ENCODE measurements around the gene CCBE1. TPM values are rescaled to one million over a fixed set of nuclear protein-coding genes. Genes with fewer than 3 reads are reported as not detected.

The CCBE1 gene
- polyA plus RNA-seq, 2 of the 4 experiments (the other 2 are of a cell fraction): 3.0 to 9.9 TPM

DNA sequence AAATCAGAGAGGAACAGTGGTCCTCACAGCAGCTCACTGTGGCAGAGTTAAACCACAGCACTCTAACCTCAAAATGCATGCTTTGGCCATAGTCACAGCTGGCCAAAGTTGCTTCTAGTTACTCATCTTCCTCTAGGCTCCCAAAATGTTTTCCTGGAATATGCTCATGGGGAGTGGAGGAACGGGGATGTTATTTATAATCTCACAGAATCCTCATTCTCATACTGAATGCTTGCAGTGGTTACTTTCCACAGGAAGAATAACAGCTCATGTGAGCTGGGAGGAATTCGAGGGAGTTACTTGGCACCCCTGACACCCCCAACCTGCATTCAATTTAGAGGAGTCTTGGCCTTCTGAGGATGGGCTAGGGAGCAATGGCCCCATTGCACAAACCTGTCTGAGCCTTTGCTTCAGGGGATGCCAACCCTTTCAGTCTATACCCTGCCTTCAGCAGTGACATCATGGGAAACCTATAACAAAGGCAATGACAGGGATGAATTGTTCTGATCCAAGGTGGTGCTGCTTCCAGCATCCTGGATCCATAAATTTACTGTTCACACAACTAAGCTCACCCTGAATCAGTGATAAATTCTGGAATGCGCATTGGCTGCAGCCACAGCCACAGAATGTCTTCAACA lies 22.4 kb upstream of the CCBE1 start:
- WGBS (ENCODE audit: missing lambda C conversion rate): 57% methylated on average over 3 of the region's 3 CpGs
- Histone ChIP-seq H3K4me3 (no peak overlapping the region), H3K4me1 (peaks cover 46% of the 10 kb centered on the region), H3K27ac (peak overlapping the region in 1 of 2 experiments; percentile 86; a peak in 3 of 6 replicates), H3K9me3 (no peaks in the 10 kb centered on the region), H3K4me2 (no peak overlapping the region)
- POLR2A ChIA-PET: no interaction called here
- no peak for DNase-seq (ENCODE audit: low read depth in 1 of 2, low spot score in 1 of 2)
- TF ChIP-seq CBX8 (IDR thresholded peaks at IDR 0.05) (no peak), MAZ (IDR thresholded peaks at IDR 0.05; ENCODE audit: borderline replicate concordance, low read depth, low read length) (no peak), BHLHE40 (IDR thresholded peaks at IDR 0.05; ENCODE audit: low read depth, low read length) (no peak), HOXA7 (CRISPR knock-in tag; IDR thresholded peaks at IDR 0.05) (no peak), TFCP2L1 (CRISPR knock-in tag; IDR thresholded peaks at IDR 0.05) (no peak), SMC3 (IDR thresholded peaks at IDR 0.05) (no peak), JUNB (IDR thresholded peaks at IDR 0.05) (no peak), RFX5 (IDR thresholded peaks at IDR 0.05) (no peak), RNF2 (IDR thresholded peaks at IDR 0.05; ENCODE audit: borderline replicate concordance, low read depth) (no peak), JUN (IDR thresholded peaks at IDR 0.05) (no peak)
- CTCF ChIA-PET: interaction anchor here (0.5 to 2.2 kb wide), 4 partner anchors 22 to 104 kb away, joined by 3 to 12 read pairs (median 8); partner anchors contain the start of gene CCBE1
- FAIRE-seq: no peak
- no peak for ATAC-seq

DNA sequence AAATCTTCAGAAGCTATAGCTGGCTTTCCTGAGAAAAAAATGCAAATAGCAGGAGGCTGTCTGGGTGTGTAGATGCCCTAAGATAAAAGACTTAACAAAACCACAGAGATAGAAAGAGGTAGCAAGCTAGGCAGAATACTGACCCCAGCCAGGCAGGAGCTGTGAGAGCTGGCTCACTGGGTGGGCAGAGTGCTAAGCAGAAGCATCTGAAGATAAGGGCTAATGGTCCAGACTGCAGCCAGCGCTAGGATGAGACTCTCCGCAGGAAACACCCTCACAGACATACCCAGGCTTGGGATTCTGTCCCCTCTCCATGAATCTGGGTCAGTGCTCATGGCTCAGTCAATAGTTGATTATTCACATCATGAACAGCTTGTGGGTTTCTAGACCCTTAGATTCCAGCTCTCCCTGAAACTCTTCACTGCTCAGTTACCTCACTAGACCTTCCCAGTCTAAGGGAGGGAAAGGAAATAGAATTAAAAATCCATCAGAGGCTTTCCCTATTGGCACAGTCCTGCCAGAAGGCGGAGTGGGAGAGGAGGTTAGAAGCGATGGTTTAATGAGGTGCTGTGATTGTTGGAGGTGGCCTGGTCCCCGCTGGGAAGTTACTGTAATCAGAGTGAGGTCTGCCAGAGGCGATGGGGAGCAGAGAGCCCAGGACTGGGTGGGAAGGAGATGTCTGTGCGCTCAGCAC lies 21.4 kb upstream of the CCBE1 start:
- Histone ChIP-seq H3K4me1 (peaks cover 39% of the 10 kb centered on the region), H3K4me3 (no peak overlapping the region), H3K4me2 (peak overlapping the region; percentile 42), H3K9me3 (no peaks in the 10 kb centered on the region), H3K27ac (peak overlapping the region; percentile 68 to 86)
- ChIA-PET CTCF (interaction anchor here (1.3 to 1.9 kb wide), 3 partner anchors 8 to 26 kb away, joined by 3 to 12 read pairs (median 10); partner anchors contain the start of gene CCBE1), POLR2A (interaction anchor here (0.8 kb wide), 1 partner anchor 25 kb away, joined by 5 read pairs; no protein-coding TSS in a partner anchor)
- DNase-seq (ENCODE audit: low read depth in 1 of 2, low spot score in 1 of 2) (no peak), FAIRE-seq (no peak), ATAC-seq (peak; percentile 36 to 59)
- 82% methylated on average over 7 of the region's 7 CpGs for WGBS (ENCODE audit: missing lambda C conversion rate)
- TF ChIP-seq ZSCAN20 (CRISPR knock-in tag; IDR thresholded peaks at IDR 0.05) (no peak), RAD21 (conservative IDR thresholded peaks at IDR 0.05 in 1 of 2, IDR thresholded peaks at IDR 0.05 in 1 of 2) (0 out of 5 replicates have a peak, but pooled peaks of 1 of the 2 experiments have one; percentile 0)

DNA sequence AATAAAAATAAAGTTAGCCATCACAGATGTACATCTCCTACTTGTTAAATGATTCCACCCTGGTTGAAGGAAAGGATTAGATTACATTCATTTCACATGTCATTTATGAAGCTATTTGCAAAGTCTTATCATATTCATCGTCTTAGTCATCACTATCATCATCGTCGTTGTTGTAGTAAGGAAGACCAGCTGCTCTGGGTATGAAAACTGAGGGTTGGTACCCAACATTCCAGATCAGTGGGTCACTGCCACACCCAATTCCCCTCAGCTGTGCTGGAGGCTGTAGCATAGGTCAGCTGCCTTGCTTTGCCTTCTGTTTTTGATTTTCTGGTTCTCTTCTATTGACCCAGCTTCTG lies 20.9 kb upstream of the CCBE1 start:
- peak; percentile 87 to 92 for ATAC-seq
- POLR2A ChIA-PET: interaction anchor here (0.6 to 0.8 kb wide), 2 partner anchors 21 to 25 kb away, joined by 3 to 5 read pairs; partner anchors contain the start of gene CCBE1
- peak overlapping the region; percentile 68 to 86 for H3K27ac ChIP-seq

More for the DNA sequence above, 20.9 kb upstream of the CCBE1 start:
- FAIRE-seq (no peak), DNase-seq (ENCODE audit: low read depth in 1 of 2, low spot score in 1 of 2) (peak; percentile 49 to 72)
- no peaks in the 10 kb centered on the region for H3K9me3 ChIP-seq
- WGBS (ENCODE audit: missing lambda C conversion rate): 7% methylated on average over 3 of the region's 3 CpGs
- TF ChIP-seq FOSL2 (IDR thresholded peaks at IDR 0.05): peak; percentile 54; the same call in 1 of the 2 replicates
- TF ChIP-seq FOSL2 (CRISPR knock-in tag; IDR thresholded peaks at IDR 0.05): peak; percentile 62
- TF ChIP-seq, protein P1, sequence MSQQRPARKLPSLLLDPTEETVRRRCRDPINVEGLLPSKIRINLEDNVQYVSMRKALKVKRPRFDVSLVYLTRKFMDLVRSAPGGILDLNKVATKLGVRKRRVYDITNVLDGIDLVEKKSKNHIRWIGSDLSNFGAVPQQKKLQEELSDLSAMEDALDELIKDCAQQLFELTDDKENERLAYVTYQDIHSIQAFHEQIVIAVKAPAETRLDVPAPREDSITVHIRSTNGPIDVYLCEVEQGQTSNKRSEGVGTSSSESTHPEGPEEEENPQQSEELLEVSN (IDR thresholded peaks at IDR 0.05; ENCODE audit: borderline replicate concordance, low read depth): no peak
- TF ChIP-seq, protein P2, sequence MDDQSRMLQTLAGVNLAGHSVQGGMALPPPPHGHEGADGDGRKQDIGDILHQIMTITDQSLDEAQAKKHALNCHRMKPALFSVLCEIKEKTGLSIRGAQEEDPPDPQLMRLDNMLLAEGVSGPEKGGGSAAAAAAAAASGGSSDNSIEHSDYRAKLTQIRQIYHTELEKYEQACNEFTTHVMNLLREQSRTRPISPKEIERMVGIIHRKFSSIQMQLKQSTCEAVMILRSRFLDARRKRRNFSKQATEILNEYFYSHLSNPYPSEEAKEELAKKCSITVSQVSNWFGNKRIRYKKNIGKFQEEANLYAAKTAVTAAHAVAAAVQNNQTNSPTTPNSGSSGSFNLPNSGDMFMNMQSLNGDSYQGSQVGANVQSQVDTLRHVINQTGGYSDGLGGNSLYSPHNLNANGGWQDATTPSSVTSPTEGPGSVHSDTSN (IDR thresholded peaks at IDR 0.05): peak; percentile 71; the same call in 1 of the 2 replicates
- 0 out of 5 replicates have a peak, but pooled peaks of 1 of the 2 experiments have one; percentile 1 for TF ChIP-seq RAD21 (conservative IDR thresholded peaks at IDR 0.05 in 1 of 2, IDR thresholded peaks at IDR 0.05 in 1 of 2)
- TF ChIP-seq, protein P3, sequence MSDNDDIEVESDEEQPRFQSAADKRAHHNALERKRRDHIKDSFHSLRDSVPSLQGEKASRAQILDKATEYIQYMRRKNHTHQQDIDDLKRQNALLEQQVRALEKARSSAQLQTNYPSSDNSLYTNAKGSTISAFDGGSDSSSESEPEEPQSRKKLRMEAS (IDR thresholded peaks at IDR 0.05): no peak
- TF ChIP-seq JUNB (IDR thresholded peaks at IDR 0.05): peak; percentile 68
- peak; percentile 69; the same call in 1 of the 2 replicates for TF ChIP-seq GATA3 (IDR thresholded peaks at IDR 0.05; ENCODE audit: borderline replicate concordance)
- peak in 1 of 2 experiments; percentile 62; a peak in 1 of 5 replicates for TF ChIP-seq EP300 (IDR thresholded peaks at IDR 0.05)
- H3K4me3 ChIP-seq: no peak overlapping the region
- peak overlapping the region; percentile 42 for H3K4me2 ChIP-seq
- peaks cover 39% of the 10 kb centered on the region for H3K4me1 ChIP-seq
- CTCF ChIA-PET: interaction anchor here (0.8 to 1.9 kb wide), 4 partner anchors 9 to 106 kb away, joined by 3 to 12 read pairs (median 6); partner anchors contain the start of gene CCBE1
